IPS-20b (cell line): ENCODE results near the gene KLHL1.
"Not testable (repeated sequence)": the region's sequence is repeated elsewhere in the genome, so short reads cannot be mapped to it uniquely, and the experiment has no call there.

Experiments
- H3K27ac ChIP-seq: one replicate; pipeline ENCODE4 v1.5.1; 2013; ENCODE audit warnings: low read length
- H3K27me3 ChIP-seq: 2 replicates; pipeline ENCODE4 v1.6.1; 2013; ENCODE audit warnings: mild to moderate bottlenecking, low read length, inconsistent platforms; ENCODE audit not compliant: insufficient read depth
- H3K36me3 ChIP-seq: 2 replicates; pipeline ENCODE4 v1.6.1; 2013; ENCODE audit warnings: low read depth, mild to moderate bottlenecking, inconsistent platforms, low read length, moderate library complexity; ENCODE audit not compliant: insufficient read depth
- H3K4me1 ChIP-seq: 2 replicates; pipeline ENCODE4 v1.6.1; 2013; ENCODE audit warnings: mild to moderate bottlenecking, control low read depth, inconsistent platforms, low read length, moderate library complexity; ENCODE audit not compliant: insufficient read depth
- H3K4me3 ChIP-seq: 2 replicates; pipeline ENCODE4 v1.5.1; 2013; ENCODE audit warnings: mild to moderate bottlenecking, low read length, inconsistent platforms
- H3K9ac ChIP-seq: 2 replicates; pipeline ENCODE4 v1.6.1; 2013; ENCODE audit warnings: low read depth, mild to moderate bottlenecking, inconsistent platforms, low read length, moderate library complexity
- H3K9me3 ChIP-seq: 2 replicates; pipeline ENCODE4 v1.6.1; 2013; ENCODE audit warnings: mild to moderate bottlenecking, low read depth, low read length, inconsistent platforms; ENCODE audit not compliant: insufficient read depth

KLHL1 gene, protein sequence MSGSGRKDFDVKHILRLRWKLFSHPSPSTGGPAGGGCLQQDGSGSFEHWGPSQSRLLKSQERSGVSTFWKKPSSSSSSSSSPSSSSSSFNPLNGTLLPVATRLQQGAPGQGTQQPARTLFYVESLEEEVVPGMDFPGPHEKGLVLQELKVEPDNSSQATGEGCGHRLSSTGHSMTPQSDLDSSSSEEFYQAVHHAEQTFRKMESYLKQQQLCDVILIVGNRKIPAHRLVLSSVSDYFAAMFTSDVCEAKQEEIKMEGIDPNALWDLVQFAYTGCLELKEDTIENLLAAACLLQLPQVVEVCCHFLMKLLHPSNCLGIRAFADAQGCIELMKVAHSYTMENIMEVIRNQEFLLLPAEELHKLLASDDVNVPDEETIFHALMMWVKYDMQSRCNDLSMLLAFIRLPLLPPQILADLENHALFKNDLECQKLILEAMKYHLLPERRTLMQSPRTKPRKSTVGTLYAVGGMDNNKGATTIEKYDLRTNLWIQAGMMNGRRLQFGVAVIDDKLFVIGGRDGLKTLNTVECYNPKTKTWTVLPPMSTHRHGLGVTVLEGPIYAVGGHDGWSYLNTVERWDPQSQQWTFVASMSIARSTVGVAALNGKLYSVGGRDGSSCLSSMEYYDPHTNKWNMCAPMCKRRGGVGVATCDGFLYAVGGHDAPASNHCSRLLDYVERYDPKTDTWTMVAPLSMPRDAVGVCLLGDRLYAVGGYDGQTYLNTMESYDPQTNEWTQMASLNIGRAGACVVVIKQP

DNA sequence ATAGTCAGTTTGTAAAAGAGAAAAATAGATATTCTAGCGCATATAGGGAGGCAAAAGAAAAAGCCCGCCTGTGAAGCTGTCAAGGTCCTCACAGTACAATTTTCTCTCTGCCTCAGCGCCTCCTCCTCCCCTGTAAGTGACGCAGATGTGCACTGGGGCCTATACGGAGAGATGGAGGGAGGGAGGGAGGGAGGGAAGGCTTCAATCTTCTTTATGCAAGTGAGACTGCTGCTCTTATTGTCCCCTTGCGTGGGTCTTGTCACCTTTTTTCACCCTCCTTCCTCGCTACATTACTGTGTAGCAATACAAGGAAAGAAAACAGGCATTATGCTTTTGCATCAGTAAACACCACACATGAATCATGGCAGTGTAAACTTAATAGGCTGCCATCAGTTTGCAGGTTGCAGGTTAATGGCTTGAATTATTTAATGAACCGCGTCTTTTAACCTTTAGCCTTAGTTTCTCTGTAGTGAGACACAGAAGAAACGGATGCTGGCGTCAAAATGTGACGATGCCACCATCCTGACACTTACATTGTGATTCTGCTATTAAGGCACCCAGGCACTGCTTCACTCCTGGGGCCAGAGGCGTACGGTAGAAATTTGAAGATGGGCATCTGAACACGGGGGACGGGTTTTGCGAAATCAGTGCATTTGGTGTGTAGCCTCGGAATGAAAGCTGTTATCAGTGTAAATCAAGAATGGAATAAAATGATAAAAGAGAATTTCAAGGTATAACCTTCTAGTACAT lies at the start of gene KLHL1:
Gene KLHL1 (minus strand): TSS at position 97 of the 750 bp plus-strand sequence. CDS start 753 bp downstream, outside the sequence.
- H3K4me3 ChIP-seq: peak within 1 kb of the TSS; percentile 69
- peaks cover 38% of the 10 kb centered on the region for H3K27me3 ChIP-seq
- H3K9me3 ChIP-seq: no peaks in the 10 kb centered on the region
- no peak within 1 kb of the TSS for H3K9ac ChIP-seq
- H3K36me3 ChIP-seq: no peaks in the 10 kb centered on the region
- no peak within 1 kb of the TSS for H3K27ac ChIP-seq
- no peaks in the 10 kb centered on the region for H3K4me1 ChIP-seq

DNA sequence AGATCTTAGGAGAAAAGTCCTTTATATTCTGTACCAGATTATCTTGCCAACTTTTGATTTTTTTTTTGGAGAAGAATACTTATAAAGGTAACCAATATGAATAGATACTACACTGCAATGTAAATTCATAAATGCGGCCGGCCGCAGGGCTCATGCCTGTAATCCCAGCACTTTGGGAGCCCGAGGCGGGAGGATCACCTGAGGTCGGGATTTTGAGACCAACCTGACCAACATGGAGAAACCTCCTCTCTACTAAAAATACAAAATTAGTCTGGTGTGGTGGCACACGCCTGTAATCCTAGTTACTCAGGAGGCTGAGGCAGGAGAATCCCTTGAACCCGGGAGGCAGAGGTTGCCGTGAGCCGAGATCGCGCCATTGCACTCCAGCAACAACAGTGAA lies 34.4 kb upstream of the KLHL1 start:
- not testable (repeated sequence) for H3K4me1 ChIP-seq, H3K27ac ChIP-seq

DNA sequence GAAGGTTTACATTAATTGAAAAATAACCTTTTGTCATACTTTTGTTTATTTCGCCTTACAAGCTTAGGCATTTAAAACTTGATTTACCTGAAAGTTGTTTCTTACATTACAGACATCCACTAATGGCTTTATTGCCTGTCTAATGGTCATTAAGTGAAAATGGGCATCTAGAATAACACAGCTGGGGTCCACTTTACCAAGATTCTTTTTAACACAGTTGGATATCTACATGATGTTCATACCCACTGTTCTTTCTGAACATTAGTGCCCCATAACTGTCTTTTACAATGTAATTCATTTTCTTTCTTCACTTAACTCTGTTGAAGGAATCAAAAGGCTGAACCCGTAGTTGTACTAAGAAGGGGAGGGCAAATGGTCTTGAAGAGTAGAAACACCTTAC lies 19.8 kb upstream of the KLHL1 start:
- Histone ChIP-seq H3K9ac (no peak overlapping the region), H3K27ac (no peak overlapping the region), H3K4me3 (no peak overlapping the region), H3K36me3 (no peaks in the 10 kb centered on the region), H3K9me3 (no peaks in the 10 kb centered on the region), H3K27me3 (no peaks in the 10 kb centered on the region), H3K4me1 (no peaks in the 10 kb centered on the region)

More for the DNA sequence above, 34.4 kb upstream of the KLHL1 start:
- H3K36me3 ChIP-seq, H3K9ac ChIP-seq, H3K27me3 ChIP-seq, H3K4me3 ChIP-seq, H3K9me3 ChIP-seq: not testable (repeated sequence)

DNA sequence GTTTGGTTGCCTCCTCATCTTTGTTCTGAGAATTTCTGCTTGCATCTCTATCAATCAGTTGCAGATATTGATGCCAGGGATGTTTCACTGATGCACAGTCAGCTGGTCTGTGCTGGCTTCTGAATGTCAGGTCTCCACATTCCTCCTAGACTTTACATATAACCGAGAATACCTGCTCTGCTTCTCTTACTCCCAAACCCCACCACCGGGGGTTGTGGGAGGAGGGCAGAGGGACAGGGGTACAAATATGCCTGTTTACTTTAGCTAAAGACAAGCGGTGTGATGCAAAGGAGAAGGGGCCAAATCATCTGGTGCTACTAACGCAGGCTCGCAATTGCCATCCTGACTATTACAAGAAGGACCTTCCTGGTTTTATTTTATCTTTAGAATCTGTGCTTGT lies 17.4 kb upstream of the KLHL1 start:
- Histone ChIP-seq H3K27ac (no peak overlapping the region), H3K27me3 (no peaks in the 10 kb centered on the region), H3K9me3 (no peaks in the 10 kb centered on the region), H3K9ac (no peak overlapping the region), H3K4me1 (no peaks in the 10 kb centered on the region), H3K4me3 (no peak overlapping the region), H3K36me3 (no peaks in the 10 kb centered on the region)

DNA sequence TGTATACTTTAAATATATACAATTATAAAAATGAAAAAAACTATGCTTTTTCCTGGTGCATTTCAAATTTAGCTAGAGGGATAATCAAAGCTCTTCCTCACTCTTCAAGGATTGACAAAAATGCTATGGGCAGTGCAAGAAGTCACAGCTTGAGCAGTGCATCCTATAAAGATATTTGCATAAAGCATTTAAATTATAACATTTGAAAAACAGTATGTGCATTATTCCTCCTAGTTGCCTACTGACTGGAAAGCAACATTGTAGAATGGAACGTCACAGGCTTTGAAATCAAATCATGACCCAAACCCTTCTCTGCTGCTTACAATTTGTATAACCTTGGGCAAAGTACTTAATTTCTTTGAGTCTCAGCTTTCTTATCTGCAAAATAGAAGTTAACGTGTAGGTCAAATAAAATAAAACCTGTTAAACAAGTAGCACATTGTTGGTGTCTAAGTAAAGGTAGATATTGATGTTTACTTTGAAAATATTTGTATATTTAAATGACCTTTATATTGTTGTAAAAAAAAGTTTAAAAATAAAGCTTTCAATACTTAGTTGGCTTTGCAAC lies 9.2 kb upstream of the KLHL1 start:
- H3K9ac ChIP-seq: no peak overlapping the region
- H3K9me3 ChIP-seq: no peaks in the 10 kb centered on the region
- no peaks in the 10 kb centered on the region for H3K36me3 ChIP-seq
- H3K27me3 ChIP-seq: no peaks in the 10 kb centered on the region
- no peak overlapping the region for H3K27ac ChIP-seq
- no peaks in the 10 kb centered on the region for H3K4me1 ChIP-seq
- H3K4me3 ChIP-seq: no peak overlapping the region

DNA sequence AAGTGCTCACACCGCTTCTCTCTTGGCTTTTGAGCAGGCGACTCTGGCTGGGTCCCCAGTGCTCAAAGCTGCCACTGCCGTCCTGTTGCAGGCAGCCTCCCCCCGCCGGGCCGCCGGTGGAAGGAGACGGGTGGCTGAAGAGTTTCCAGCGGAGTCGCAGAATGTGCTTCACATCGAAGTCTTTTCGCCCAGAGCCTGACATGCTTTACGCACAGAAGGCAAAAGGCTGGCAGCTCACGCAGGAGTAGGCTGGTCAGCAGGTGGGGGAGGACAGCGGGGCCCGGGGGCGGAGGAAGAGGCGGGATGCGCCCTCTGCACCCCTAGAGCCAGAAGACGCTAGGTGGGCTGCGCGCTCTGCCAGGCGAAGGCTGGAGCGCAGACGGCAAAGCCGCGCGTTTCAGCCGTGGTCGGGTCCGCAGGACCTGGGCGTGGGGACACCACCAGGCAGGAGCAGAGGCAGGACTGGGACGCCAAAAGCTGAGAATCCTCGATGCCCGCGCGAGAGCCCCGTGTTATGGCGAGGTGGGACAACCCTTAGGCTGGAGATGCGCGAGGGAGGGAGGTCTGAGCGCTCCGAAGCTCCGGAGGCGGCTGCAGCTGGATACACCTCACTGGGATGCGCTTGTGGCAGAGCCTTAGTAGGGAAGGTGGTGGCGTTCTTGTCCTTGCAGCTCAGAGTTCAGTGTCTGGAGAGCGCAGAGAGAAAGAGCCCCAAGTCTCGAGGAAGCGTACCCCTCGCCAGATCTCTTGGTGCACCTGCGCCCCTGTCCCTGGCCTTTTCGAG lies 562 bp downstream of the KLHL1 start, which contains the start of gene ATXN8OS:
Gene ATXN8OS (plus strand): TSS at position 329 of the 784 bp plus-strand sequence.
- Histone ChIP-seq H3K9me3 (no peaks in the 10 kb centered on the region), H3K36me3 (no peaks in the 10 kb centered on the region), H3K27me3 (peaks cover 38% of the 10 kb centered on the region), H3K4me3 (peak within 1 kb of the TSS; percentile 69), H3K4me1 (no peaks in the 10 kb centered on the region), H3K27ac (no peak within 1 kb of the TSS), H3K9ac (no peak within 1 kb of the TSS)

DNA sequence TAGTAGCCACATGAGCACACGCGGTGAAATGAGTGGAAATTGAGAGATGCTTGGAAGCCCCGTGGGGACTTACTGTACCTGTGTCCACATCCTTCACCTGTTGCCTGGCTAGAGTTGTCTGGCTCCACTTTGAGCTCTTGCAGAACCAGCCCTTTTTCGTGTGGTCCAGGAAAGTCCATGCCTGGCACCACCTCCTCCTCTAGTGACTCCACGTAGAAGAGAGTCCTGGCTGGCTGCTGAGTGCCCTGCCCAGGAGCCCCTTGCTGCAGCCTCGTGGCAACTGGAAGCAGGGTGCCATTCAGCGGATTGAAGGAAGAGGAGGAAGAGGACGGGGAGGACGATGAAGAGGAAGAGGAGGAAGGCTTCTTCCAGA lies 1.1 kb downstream of the KLHL1 start:
- Histone ChIP-seq H3K27me3 (peaks cover 38% of the 10 kb centered on the region), H3K9ac (no peak overlapping the region), H3K9me3 (no peaks in the 10 kb centered on the region), H3K4me3 (peak overlapping the region; percentile 69), H3K36me3 (no peaks in the 10 kb centered on the region), H3K4me1 (no peaks in the 10 kb centered on the region), H3K27ac (no peak overlapping the region)

DNA sequence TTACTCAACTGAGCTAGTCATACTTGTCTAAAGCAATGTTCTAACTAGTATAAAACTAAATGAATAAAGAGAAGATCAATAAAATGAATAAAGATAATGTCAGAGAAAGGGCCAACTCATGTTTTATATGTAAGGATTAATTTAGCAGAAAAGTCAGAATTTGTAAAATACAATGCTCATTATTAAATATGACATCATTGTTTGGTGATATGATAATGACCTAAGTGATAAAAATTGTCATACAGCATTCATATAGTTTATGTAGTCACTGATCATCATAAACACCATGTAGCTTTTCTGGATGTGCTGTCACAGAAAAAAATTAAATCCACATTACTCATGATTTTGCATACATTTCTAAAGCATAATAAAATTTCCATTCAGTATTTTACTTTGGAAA lies 3.8 kb downstream of the KLHL1 start:
- no peaks in the 10 kb centered on the region for H3K36me3 ChIP-seq
- H3K27ac ChIP-seq: no peak overlapping the region
- no peak overlapping the region for H3K4me3 ChIP-seq
- no peak overlapping the region for H3K9ac ChIP-seq
- no peaks in the 10 kb centered on the region for H3K4me1 ChIP-seq
- peaks cover 36% of the 10 kb centered on the region for H3K27me3 ChIP-seq
- H3K9me3 ChIP-seq: no peaks in the 10 kb centered on the region

DNA sequence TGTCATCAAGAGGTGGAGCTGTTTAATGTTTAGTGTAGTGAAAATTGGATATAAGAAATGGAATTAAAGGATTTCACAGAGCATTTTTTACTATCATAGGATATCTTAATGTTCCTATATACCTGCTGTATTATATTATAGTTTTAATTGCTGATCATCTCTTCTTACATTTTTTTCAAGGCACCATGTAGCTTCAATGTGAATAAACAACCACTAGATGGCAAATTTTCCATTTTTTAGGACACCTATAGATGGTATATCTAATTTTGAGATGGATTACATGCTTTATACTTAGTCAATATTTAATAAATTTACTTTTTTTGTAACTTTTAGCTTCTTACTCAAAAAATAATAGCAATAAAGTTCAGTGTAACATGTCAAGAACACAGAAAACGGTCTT lies 9.6 kb downstream of the KLHL1 start:
- Histone ChIP-seq H3K27ac (no peak overlapping the region), H3K9me3 (no peaks in the 10 kb centered on the region), H3K36me3 (no peaks in the 10 kb centered on the region), H3K4me3 (no peak overlapping the region), H3K9ac (no peak overlapping the region), H3K27me3 (no peaks in the 10 kb centered on the region), H3K4me1 (no peaks in the 10 kb centered on the region)

DNA sequence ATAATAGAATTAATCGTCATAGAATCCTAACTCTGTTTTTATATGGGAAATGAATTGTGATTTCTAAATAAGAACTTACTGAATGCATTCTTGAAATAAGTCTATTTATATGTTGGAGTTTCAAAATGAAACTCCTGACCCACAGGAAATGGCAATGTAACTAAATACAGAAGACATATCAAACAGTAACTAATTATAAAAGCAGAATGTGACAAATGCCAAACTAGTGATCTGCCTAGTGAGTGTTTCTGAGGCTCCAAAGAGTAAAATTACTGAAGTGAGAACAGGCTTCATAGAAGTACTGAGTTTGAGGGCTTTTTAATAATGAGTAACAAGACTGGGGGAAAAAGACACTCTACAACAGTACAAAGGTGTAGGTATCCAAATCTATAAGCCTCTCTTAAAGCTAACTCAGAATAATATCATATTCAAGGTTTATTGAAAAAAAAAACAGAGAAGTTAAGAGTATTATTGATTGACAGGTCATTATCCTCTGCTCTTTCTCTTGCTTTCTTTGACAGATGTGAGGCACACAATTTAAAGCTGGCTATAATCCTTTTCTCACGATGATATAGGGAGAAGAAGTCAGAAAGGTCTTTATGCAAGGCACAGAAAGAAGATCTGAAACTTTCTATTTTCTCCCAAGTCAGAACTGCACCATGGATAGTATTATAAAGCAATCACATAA lies 18.1 kb downstream of the KLHL1 start:
- no peaks in the 10 kb centered on the region for H3K9me3 ChIP-seq
- no peak overlapping the region for H3K9ac ChIP-seq
- no peak overlapping the region for H3K27ac ChIP-seq
- H3K27me3 ChIP-seq: no peaks in the 10 kb centered on the region
- no peaks in the 10 kb centered on the region for H3K36me3 ChIP-seq
- no peak overlapping the region for H3K4me3 ChIP-seq
- H3K4me1 ChIP-seq: peaks cover 7% of the 10 kb centered on the region; the same call in 1 of the 2 replicates
